T-cell (primary cell): ENCODE data around the gene SPACA9. TPM values are rescaled to one million over a fixed set of nuclear protein-coding genes. Genes with fewer than 3 reads are reported as not detected.

Experiments used
- ATAC-seq, 4 experiments: fragments of 200-7000 bp in 3 of 4; fragments of 150-1000 bp in 1 of 4; cut with Tn5 transposase; replicated peaks in 1 of 4; 1 replicate in 3 of 4; 2 replicates in 1 of 4; pipeline ENCODE4 v1.10.0; 2021; ENCODE audit warnings: moderate library complexity in 3 of 4, mild to moderate bottlenecking in 2 of 4, moderate number of reproducible peaks in 1 of 4
- CTCF ChIA-PET, 2 donors: fragments of 300-600 bp; sonication (Branson Sonifier 250); formaldehyde crosslinking; loops; one replicate each; lab custom pipeline; 2022; ENCODE audit warnings: antibody characterized with exemption in 2 of 2; lab: Charles Lee
- POLR2A ChIA-PET, 2 donors: fragments of 300-600 bp; sonication (Branson Sonifier 250); formaldehyde crosslinking; loops; one replicate each; lab custom pipeline; 2022; ENCODE audit warnings: antibody characterized with exemption in 2 of 2; lab: Charles Lee
- DNase-seq, 35 experiments: peaks; one replicate each; pipeline versions ENCODE4 v3.0.0 to v3.0.0-alpha.2; 2013 to 2023
- H3K27ac ChIP-seq: one replicate; pipeline ENCODE4 v1.5.1; 2013; ENCODE audit warnings: low read length
- H3K27me3 ChIP-seq, 2 experiments: replicated peaks in 1 of 2; 1 replicate in 1 of 2; 2 replicates in 1 of 2; pipeline versions ENCODE4 v1.6.1 to v1.7.0; 2013; ENCODE audit warnings: low read length in 1 of 2, mixed read lengths in 1 of 2; ENCODE audit not compliant: control insufficient read depth in 2 of 2, insufficient read depth in 2 of 2; ENCODE audit errors: extremely low read depth in 1 of 2
- H3K36me3 ChIP-seq, 2 donors: 1 replicate in 1 of 2; 2 replicates in 1 of 2; pipeline versions ENCODE4 v1.6.1 to v1.7.0; 2013; ENCODE audit warnings: low read length in 1 of 2; ENCODE audit not compliant: control insufficient read depth in 2 of 2, insufficient read depth in 1 of 2; ENCODE audit errors: extremely low read depth in 1 of 2
- H3K4me1 ChIP-seq, 2 experiments: 1 replicate in 1 of 2; 2 replicates in 1 of 2; pipeline versions ENCODE4 v1.6.1 to v1.7.0; 2013; ENCODE audit warnings: low read length in 2 of 2, mixed read lengths in 1 of 2; ENCODE audit not compliant: insufficient read depth in 2 of 2, control insufficient read depth in 1 of 2; ENCODE audit errors: extremely low read depth in 1 of 2
- H3K4me3 ChIP-seq, 2 donors: 1 replicate in 1 of 2; 2 replicates in 1 of 2; pipeline versions ENCODE4 v1.5.1 to v1.7.0; 2013; ENCODE audit warnings: mild to moderate bottlenecking in 2 of 2, low read length in 1 of 2, moderate library complexity in 1 of 2; ENCODE audit not compliant: control insufficient read depth in 1 of 2; ENCODE audit errors: extremely low read depth in 1 of 2
- H3K9me3 ChIP-seq: 2 replicates; pipeline ENCODE4 v1.7.0; 2013
- H3K27ac Mint-ChIP-seq, 2 donors: one replicate each; pipeline ENCODE4 v1.8.0; 2020 to 2021; ENCODE audit warnings: mild to moderate bottlenecking in 2 of 2, mixed read lengths in 2 of 2
- H3K27me3 Mint-ChIP-seq, 2 donors: one replicate each; pipeline ENCODE4 v1.8.0; 2021 to 2022; ENCODE audit warnings: mixed read lengths in 2 of 2
- H3K36me3 Mint-ChIP-seq: one replicate; pipeline ENCODE4 v1.8.0; 2021; ENCODE audit warnings: mixed read lengths
- H3K4me1 Mint-ChIP-seq, 3 donors: one replicate each; pipeline ENCODE4 v1.8.0; 2020 to 2022; ENCODE audit warnings: mixed read lengths in 3 of 3, mild to moderate bottlenecking in 1 of 3
- H3K4me3 Mint-ChIP-seq, 3 donors: one replicate each; pipeline ENCODE4 v1.8.0; 2020 to 2022; ENCODE audit warnings: mild to moderate bottlenecking in 3 of 3, mixed read lengths in 3 of 3, moderate library complexity in 3 of 3
- H3K9me3 Mint-ChIP-seq, 3 donors: one replicate each; pipeline ENCODE4 v1.8.0; 2020 to 2022; ENCODE audit warnings: mixed read lengths in 3 of 3
- WGBS: methylation state at CpG from one replicate; pipeline ENCODE4 v1.1.5; 2013; ENCODE audit warnings: missing lambda C conversion rate; ENCODE audit not compliant: insufficient coverage; 5-methylcytosine and 5-hydroxymethylcytosine counted together
- total RNA-seq, 35 experiments: library from RNA in 6 of 35; stranded (reverse) in 6 of 35; fragments of 120-200 nt in 1 of 35; gene quantifications; one replicate each; pipeline versions ENCODE4 v1.2.1 to v1.2.4 and lab custom pipeline; 2013 to 2026

Gene SPACA9
- total RNA-seq, 5 donors from 2014 or later (not counting 1 experiment from before 2014, with no cell fraction given) = 1.2 to 2.5 (median 2.0) TPM

GRCh38 chr9:132914924-132915323 lies 36.2 kb downstream of the SPACA9 start:
- H3K4me3 ChIP-seq = no peak overlapping the region
- DNase-seq (no peak), ATAC-seq (no peak)
- no peak overlapping the region for H3K27ac Mint-ChIP-seq
- H3K4me3 Mint-ChIP-seq = no peak overlapping the region
- peaks cover 70% of the 10 kb centered on the region for H3K36me3 Mint-ChIP-seq
- CTCF ChIA-PET = no interaction called here
- no peaks in the 10 kb centered on the region for H3K9me3 ChIP-seq
- H3K27ac ChIP-seq = no peak overlapping the region
- POLR2A ChIA-PET = no interaction called here
- WGBS = 100% methylated on average over 2 of the region's 6 CpGs
- no peaks in the 10 kb centered on the region for H3K4me1 Mint-ChIP-seq
- H3K9me3 Mint-ChIP-seq = no peaks in the 10 kb centered on the region
- peaks cover 17 to 50% of the 10 kb centered on the region in 2 donors for H3K36me3 ChIP-seq
- H3K27me3 Mint-ChIP-seq = no peaks in the 10 kb centered on the region
- H3K27me3 ChIP-seq = no peaks in the 10 kb centered on the region
- no peaks in the 10 kb centered on the region for H3K4me1 ChIP-seq

GRCh38 chr9:132919614-132920268 lies 41.0 kb downstream of the SPACA9 start:
- Mint-ChIP-seq H3K27ac (no peak overlapping the region), H3K9me3 (no peaks in the 10 kb centered on the region), H3K36me3 (peaks cover 78% of the 10 kb centered on the region), H3K4me1 (no peaks in the 10 kb centered on the region), H3K27me3 (no peaks in the 10 kb centered on the region), H3K4me3 (no peak overlapping the region)
- no peaks in the 10 kb centered on the region for H3K9me3 ChIP-seq
- POLR2A ChIA-PET = no interaction called here
- H3K27ac ChIP-seq = no peak overlapping the region
- DNase-seq (no peak), ATAC-seq (no peak)
- H3K4me1 ChIP-seq = no peaks in the 10 kb centered on the region
- CTCF ChIA-PET = interaction anchor here (0.6 to 0.8 kb wide), 2 partner anchors 17 to 1105 kb away, joined by 3 to 4 read pairs; no protein-coding TSS in a partner anchor
- WGBS = 94% methylated on average over 7 of the region's 7 CpGs
- H3K27me3 ChIP-seq = no peaks in the 10 kb centered on the region
- peaks cover 27 to 67% of the 10 kb centered on the region in 2 donors for H3K36me3 ChIP-seq
- no peak overlapping the region for H3K4me3 ChIP-seq

- peaks cover 65% of the 10 kb centered on the region for H3K36me3 Mint-ChIP-seq
- 88% methylated on average over 4 of the region's 9 CpGs for WGBS
- H3K27me3 ChIP-seq = no peaks in the 10 kb centered on the region
- no peaks in the 10 kb centered on the region for H3K9me3 ChIP-seq
- ChIA-PET POLR2A (no interaction called here), CTCF (no interaction called here)
- no peaks in the 10 kb centered on the region for H3K9me3 Mint-ChIP-seq
- peaks cover 21 to 83% of the 10 kb centered on the region in 2 donors for H3K36me3 ChIP-seq
- no peaks in the 10 kb centered on the region for H3K4me1 Mint-ChIP-seq
- no peak for ATAC-seq
- H3K27ac Mint-ChIP-seq = no peak overlapping the region
- H3K4me1 ChIP-seq = no peaks in the 10 kb centered on the region
- H3K27ac ChIP-seq = no peak overlapping the region
- H3K4me3 Mint-ChIP-seq = no peak overlapping the region
- no peaks in the 10 kb centered on the region for H3K27me3 Mint-ChIP-seq
- no peak for DNase-seq
- no peak overlapping the region for H3K4me3 ChIP-seq
These were observed 44.7 kb downstream of the SPACA9 start for GRCh38 chr9:132923346-132923902.

- H3K9me3 Mint-ChIP-seq = no peaks in the 10 kb centered on the region
- no peaks in the 10 kb centered on the region for H3K27me3 Mint-ChIP-seq
- ATAC-seq (no peak), DNase-seq (no peak)
- POLR2A ChIA-PET = no interaction called here
- Histone ChIP-seq H3K27me3 (no peaks in the 10 kb centered on the region), H3K36me3 (peaks cover 6 to 61% of the 10 kb centered on the region in 2 donors), H3K9me3 (no peaks in the 10 kb centered on the region), H3K4me1 (no peaks in the 10 kb centered on the region), H3K4me3 (no peak overlapping the region), H3K27ac (no peak overlapping the region)
- H3K36me3 Mint-ChIP-seq = peaks cover 47% of the 10 kb centered on the region
- WGBS = 100% methylated on average over 2 of the region's 7 CpGs
- H3K27ac Mint-ChIP-seq = no peak overlapping the region
- CTCF ChIA-PET = no interaction called here
- peaks cover 2 to 7% (median 5%) of the 10 kb centered on the region in 3 donors for H3K4me1 Mint-ChIP-seq
- H3K4me3 Mint-ChIP-seq = no peak overlapping the region
These were observed 49.0 kb downstream of the SPACA9 start for GRCh38 chr9:132927704-132928103.

- H3K4me1 Mint-ChIP-seq = peaks cover 2 to 15% (median 5%) of the 10 kb centered on the region in 3 donors
- no peak overlapping the region for H3K4me3 ChIP-seq
- POLR2A ChIA-PET = no interaction called here
- ATAC-seq (no peak), DNase-seq (no peak)
- peaks cover 0 to 56% of the 10 kb centered on the region in 2 donors for H3K36me3 ChIP-seq
- CTCF ChIA-PET = no interaction called here
- WGBS = 100% methylated on average over 3 of the region's 9 CpGs
- H3K27ac Mint-ChIP-seq = no peak overlapping the region
- H3K4me3 Mint-ChIP-seq = no peak overlapping the region
- H3K9me3 ChIP-seq = no peaks in the 10 kb centered on the region
- H3K36me3 Mint-ChIP-seq = peaks cover 44% of the 10 kb centered on the region
- no peaks in the 10 kb centered on the region for H3K9me3 Mint-ChIP-seq
- H3K27me3 ChIP-seq = no peaks in the 10 kb centered on the region
- H3K27me3 Mint-ChIP-seq = no peaks in the 10 kb centered on the region
- no peak overlapping the region for H3K27ac ChIP-seq
- H3K4me1 ChIP-seq = no peaks in the 10 kb centered on the region
These were observed 52.6 kb downstream of the SPACA9 start for GRCh38 chr9:132931178-132931735.

- no peaks in the 10 kb centered on the region for H3K27me3 ChIP-seq
- H3K4me3 Mint-ChIP-seq = no peak overlapping the region
- H3K4me1 Mint-ChIP-seq = peaks cover 7 to 26% (median 11%) of the 10 kb centered on the region in 3 donors
- no peak for DNase-seq
- no peaks in the 10 kb centered on the region for H3K9me3 Mint-ChIP-seq
- ATAC-seq = no peak
- no peaks in the 10 kb centered on the region for H3K9me3 ChIP-seq
- H3K36me3 ChIP-seq = peaks cover 0 to 31% of the 10 kb centered on the region in 2 donors
- ChIA-PET POLR2A (interaction anchor here in 1 of 2 donors (0.5 kb wide), 2 partner anchors 9 to 1315 kb away, joined by 3 to 6 read pairs; no protein-coding TSS in a partner anchor), CTCF (interaction anchor here in 1 of 2 donors (0.5 kb wide), 2 partner anchors 26 to 39 kb away, joined by 3 to 5 read pairs; no protein-coding TSS in a partner anchor)
- H3K27me3 Mint-ChIP-seq = no peaks in the 10 kb centered on the region
- no peaks in the 10 kb centered on the region for H3K4me1 ChIP-seq
- 100% methylated on average over 1 of the region's 6 CpGs for WGBS
- H3K4me3 ChIP-seq = no peak overlapping the region
- peaks cover 29% of the 10 kb centered on the region for H3K36me3 Mint-ChIP-seq
- H3K27ac ChIP-seq = no peak overlapping the region
- no peak overlapping the region for H3K27ac Mint-ChIP-seq
These were observed 56.3 kb downstream of the SPACA9 start for GRCh38 chr9:132935026-132935425.
